ENCODE data around the gene BRD7. TPM values are rescaled to one million over a fixed set of nuclear protein-coding genes. Genes with fewer than 3 reads are reported as not detected.

BRD7 gene
- total and polyA plus RNA-seq, 2 of the 13 experiments (the other 11 are each of a cell fraction or from before 2014, with no cell fraction given): 82.3 to 149 TPM

- TF ChIP-seq, protein P1, sequence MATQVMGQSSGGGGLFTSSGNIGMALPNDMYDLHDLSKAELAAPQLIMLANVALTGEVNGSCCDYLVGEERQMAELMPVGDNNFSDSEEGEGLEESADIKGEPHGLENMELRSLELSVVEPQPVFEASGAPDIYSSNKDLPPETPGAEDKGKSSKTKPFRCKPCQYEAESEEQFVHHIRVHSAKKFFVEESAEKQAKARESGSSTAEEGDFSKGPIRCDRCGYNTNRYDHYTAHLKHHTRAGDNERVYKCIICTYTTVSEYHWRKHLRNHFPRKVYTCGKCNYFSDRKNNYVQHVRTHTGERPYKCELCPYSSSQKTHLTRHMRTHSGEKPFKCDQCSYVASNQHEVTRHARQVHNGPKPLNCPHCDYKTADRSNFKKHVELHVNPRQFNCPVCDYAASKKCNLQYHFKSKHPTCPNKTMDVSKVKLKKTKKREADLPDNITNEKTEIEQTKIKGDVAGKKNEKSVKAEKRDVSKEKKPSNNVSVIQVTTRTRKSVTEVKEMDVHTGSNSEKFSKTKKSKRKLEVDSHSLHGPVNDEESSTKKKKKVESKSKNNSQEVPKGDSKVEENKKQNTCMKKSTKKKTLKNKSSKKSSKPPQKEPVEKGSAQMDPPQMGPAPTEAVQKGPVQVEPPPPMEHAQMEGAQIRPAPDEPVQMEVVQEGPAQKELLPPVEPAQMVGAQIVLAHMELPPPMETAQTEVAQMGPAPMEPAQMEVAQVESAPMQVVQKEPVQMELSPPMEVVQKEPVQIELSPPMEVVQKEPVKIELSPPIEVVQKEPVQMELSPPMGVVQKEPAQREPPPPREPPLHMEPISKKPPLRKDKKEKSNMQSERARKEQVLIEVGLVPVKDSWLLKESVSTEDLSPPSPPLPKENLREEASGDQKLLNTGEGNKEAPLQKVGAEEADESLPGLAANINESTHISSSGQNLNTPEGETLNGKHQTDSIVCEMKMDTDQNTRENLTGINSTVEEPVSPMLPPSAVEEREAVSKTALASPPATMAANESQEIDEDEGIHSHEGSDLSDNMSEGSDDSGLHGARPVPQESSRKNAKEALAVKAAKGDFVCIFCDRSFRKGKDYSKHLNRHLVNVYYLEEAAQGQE (IDR thresholded peaks at IDR 0.05; ENCODE audit: borderline replicate concordance in 1 of 2, low read depth in 1 of 2, low read length in 2 of 2): no peak
- TF ChIP-seq PAWR (CRISPR knock-in tag; IDR thresholded peaks at IDR 0.05; ENCODE audit: borderline replicate concordance) (no peak), FOXO1 (CRISPR knock-in tag; IDR thresholded peaks at IDR 0.05) (peak; percentile 66), ZNF709 (CRISPR knock-in tag; IDR thresholded peaks at IDR 0.05) (no peak), ZNF737 (CRISPR knock-in tag; IDR thresholded peaks at IDR 0.05; ENCODE audit: borderline replicate concordance) (no peak), THRA (CRISPR knock-in tag; IDR thresholded peaks at IDR 0.05; ENCODE audit: borderline replicate concordance) (peak; percentile 93), RFX3 (CRISPR knock-in tag; IDR thresholded peaks at IDR 0.05) (no peak), NFE2 (CRISPR knock-in tag; IDR thresholded peaks at IDR 0.05) (no peak), ZNF713 (CRISPR knock-in tag; IDR thresholded peaks at IDR 0.05) (no peak), ZNF660 (CRISPR knock-in tag; IDR thresholded peaks at IDR 0.05; ENCODE audit: borderline replicate concordance, low read depth) (no peak), ZNF766 (CRISPR knock-in tag; IDR thresholded peaks at IDR 0.05; ENCODE audit: borderline replicate concordance) (0 out of 2 replicates have a peak, but pooled peaks have one; percentile 27), GABPB1 (CRISPR knock-in tag; IDR thresholded peaks at IDR 0.05) (peak; percentile 68)
- TF ChIP-seq, protein P2, sequence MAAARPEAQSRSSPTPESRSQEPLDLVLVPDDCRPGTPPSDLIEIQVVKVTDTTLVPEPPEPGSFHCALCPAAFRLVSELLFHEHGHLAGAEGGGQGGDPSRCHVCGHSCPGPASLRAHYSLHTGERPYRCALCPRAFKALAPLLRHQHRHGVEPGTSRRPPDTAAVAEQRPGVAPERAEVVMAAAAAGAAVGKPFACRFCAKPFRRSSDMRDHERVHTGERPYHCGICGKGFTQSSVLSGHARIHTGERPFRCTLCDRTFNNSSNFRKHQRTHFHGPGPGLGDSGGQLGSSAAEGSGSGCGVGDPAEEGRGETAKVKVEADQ (CRISPR knock-in tag; IDR thresholded peaks at IDR 0.05; ENCODE audit: borderline replicate concordance): no peak; the same call in 1 of the 2 replicates
- TF ChIP-seq, protein P3, sequence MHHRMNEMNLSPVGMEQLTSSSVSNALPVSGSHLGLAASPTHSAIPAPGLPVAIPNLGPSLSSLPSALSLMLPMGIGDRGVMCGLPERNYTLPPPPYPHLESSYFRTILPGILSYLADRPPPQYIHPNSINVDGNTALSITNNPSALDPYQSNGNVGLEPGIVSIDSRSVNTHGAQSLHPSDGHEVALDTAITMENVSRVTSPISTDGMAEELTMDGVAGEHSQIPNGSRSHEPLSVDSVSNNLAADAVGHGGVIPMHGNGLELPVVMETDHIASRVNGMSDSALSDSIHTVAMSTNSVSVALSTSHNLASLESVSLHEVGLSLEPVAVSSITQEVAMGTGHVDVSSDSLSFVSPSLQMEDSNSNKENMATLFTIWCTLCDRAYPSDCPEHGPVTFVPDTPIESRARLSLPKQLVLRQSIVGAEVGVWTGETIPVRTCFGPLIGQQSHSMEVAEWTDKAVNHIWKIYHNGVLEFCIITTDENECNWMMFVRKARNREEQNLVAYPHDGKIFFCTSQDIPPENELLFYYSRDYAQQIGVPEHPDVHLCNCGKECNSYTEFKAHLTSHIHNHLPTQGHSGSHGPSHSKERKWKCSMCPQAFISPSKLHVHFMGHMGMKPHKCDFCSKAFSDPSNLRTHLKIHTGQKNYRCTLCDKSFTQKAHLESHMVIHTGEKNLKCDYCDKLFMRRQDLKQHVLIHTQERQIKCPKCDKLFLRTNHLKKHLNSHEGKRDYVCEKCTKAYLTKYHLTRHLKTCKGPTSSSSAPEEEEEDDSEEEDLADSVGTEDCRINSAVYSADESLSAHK (CRISPR knock-in tag; IDR thresholded peaks at IDR 0.05; ENCODE audit: borderline replicate concordance): no peak
- TF ChIP-seq, protein P4, sequence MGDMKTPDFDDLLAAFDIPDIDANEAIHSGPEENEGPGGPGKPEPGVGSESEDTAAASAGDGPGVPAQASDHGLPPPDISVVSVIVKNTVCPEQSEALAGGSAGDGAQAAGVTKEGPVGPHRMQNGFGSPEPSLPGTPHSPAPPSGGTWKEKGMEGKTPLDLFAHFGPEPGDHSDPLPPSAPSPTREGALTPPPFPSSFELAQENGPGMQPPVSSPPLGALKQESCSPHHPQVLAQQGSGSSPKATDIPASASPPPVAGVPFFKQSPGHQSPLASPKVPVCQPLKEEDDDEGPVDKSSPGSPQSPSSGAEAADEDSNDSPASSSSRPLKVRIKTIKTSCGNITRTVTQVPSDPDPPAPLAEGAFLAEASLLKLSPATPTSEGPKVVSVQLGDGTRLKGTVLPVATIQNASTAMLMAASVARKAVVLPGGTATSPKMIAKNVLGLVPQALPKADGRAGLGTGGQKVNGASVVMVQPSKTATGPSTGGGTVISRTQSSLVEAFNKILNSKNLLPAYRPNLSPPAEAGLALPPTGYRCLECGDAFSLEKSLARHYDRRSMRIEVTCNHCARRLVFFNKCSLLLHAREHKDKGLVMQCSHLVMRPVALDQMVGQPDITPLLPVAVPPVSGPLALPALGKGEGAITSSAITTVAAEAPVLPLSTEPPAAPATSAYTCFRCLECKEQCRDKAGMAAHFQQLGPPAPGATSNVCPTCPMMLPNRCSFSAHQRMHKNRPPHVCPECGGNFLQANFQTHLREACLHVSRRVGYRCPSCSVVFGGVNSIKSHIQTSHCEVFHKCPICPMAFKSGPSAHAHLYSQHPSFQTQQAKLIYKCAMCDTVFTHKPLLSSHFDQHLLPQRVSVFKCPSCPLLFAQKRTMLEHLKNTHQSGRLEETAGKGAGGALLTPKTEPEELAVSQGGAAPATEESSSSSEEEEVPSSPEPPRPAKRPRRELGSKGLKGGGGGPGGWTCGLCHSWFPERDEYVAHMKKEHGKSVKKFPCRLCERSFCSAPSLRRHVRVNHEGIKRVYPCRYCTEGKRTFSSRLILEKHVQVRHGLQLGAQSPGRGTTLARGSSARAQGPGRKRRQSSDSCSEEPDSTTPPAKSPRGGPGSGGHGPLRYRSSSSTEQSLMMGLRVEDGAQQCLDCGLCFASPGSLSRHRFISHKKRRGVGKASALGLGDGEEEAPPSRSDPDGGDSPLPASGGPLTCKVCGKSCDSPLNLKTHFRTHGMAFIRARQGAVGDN (CRISPR knock-in tag; IDR thresholded peaks at IDR 0.05): peak; percentile 97
Observed at GRCh38 chr16:50291719-50292565, 76.8 kb downstream of the BRD7 start (continued).

Measured in HepG2 (cell line).